HepG2 (cell line): ENCODE results near the gene ZDHHC6. TPM values are rescaled to one million over a fixed set of nuclear protein-coding genes. Genes with fewer than 3 reads are reported as not detected.

Experiments used
- ATAC-seq: fragments of 200-7000 bp; cut with Tn5 transposase; 3 replicates; pipeline ENCODE4 v1.9.1; 2020; ENCODE audit warnings: mild to moderate bottlenecking, moderate library complexity
- BruUV-seq: library from RNA; stranded (reverse); fragments of 400-500 nt; replicated peaks from 2 replicates; lab custom pipeline; 2021; lab: Mats Ljungman, UMichigan
- CTCF ChIA-PET: fragments of 300-600 bp; formaldehyde crosslinking; extraction: SDS; loops from one replicate; lab custom pipeline; 2021; ENCODE audit warnings: low total read pairs, inconsistent platforms, low intra/inter-chr PET ratio; lab: Yijun Ruan, JAX
- POLR2A ChIA-PET: fragments of 350-600 bp; sonication (Branson Sonifier 250); formaldehyde crosslinking; loops from one replicate; lab custom pipeline; 2020; ENCODE audit warnings: antibody characterized with exemption, inconsistent platforms; lab: Yijun Ruan, JAX
- DNase-seq: peaks from one replicate; pipeline ENCODE4 v3.0.0-alpha.2; 2015; ENCODE audit warnings: low spot score
- FAIRE-seq: peaks from 3 replicates; lab custom pipeline; 2011; peaks lifted over from hg19 to GRCh38; lab: Jason Lieb, UNC
- H2AFZ ChIP-seq: one replicate; pipeline ENCODE4 v1.6.1; 2011; ENCODE audit warnings: low read length, inconsistent platforms
- H3K27ac ChIP-seq: fragments of 300-600 bp; 3 replicates; pipeline ENCODE4 v1.8.0; 2011; ENCODE audit warnings: mixed run types, mild to moderate bottlenecking, mixed read lengths, low read length, inconsistent platforms; ENCODE audit not compliant: insufficient read depth; ENCODE audit errors: extremely low read length
- H3K27me3 ChIP-seq, 2 experiments: fragments of 200-600 bp in 1 of 2; 2 replicates in 1 of 2; 3 replicates in 1 of 2; pipeline versions ENCODE4 v1.6.0 to v1.8.0; 2011; ENCODE audit warnings: low read length in 2 of 2, mild to moderate bottlenecking in 2 of 2, moderate library complexity in 2 of 2, inconsistent platforms in 1 of 2; ENCODE audit not compliant: insufficient read depth in 2 of 2, control insufficient read depth in 1 of 2
- H3K36me3 ChIP-seq, 2 experiments: fragments of 200-600 bp in 1 of 2; replicated peaks in 1 of 2; 2 replicates in 1 of 2; 3 replicates in 1 of 2; pipeline versions ENCODE4 v1.5.1 to v1.8.0; 2011; ENCODE audit warnings: low read length in 2 of 2, inconsistent platforms in 1 of 2; ENCODE audit not compliant: insufficient read depth in 2 of 2, control insufficient read depth in 1 of 2
- H3K4me1 ChIP-seq: 2 replicates; pipeline ENCODE4 v1.5.1; 2012; ENCODE audit warnings: low read length, inconsistent platforms; ENCODE audit not compliant: insufficient read depth
- H3K4me2 ChIP-seq: 2 replicates; pipeline ENCODE4 v1.6.0; 2011; ENCODE audit warnings: low read depth, low read length, inconsistent platforms
- H3K4me3 ChIP-seq, 3 experiments: fragments of 200-600 bp in 1 of 3; sonication (generic), shearing (Covaris generic) in 1 of 3; replicated peaks in 1 of 3; 2 replicates each; pipeline ENCODE4 v1.5.1; 2011 to 2016; ENCODE audit warnings: low read length in 3 of 3, inconsistent platforms in 2 of 3, low read depth in 2 of 3, mild to moderate bottlenecking in 2 of 3, control low read depth in 1 of 3, mixed read lengths in 1 of 3; ENCODE audit not compliant: insufficient read depth in 1 of 3
- H3K79me2 ChIP-seq: one replicate; pipeline ENCODE4 v1.6.1; 2011; ENCODE audit warnings: low read length, inconsistent platforms; ENCODE audit not compliant: insufficient read depth
- H3K9ac ChIP-seq: 2 replicates; pipeline ENCODE4 v1.6.0; 2011; ENCODE audit warnings: mild to moderate bottlenecking, low read depth, low read length, inconsistent platforms; ENCODE audit not compliant: insufficient read depth
- H3K9me3 ChIP-seq: 2 replicates; pipeline ENCODE4 v1.5.1; 2012; ENCODE audit warnings: mild to moderate bottlenecking, low read length
- H4K20me1 ChIP-seq: 2 replicates; pipeline ENCODE4 v1.6.0; 2011; ENCODE audit warnings: inconsistent platforms, mild to moderate bottlenecking, low read length, moderate library complexity; ENCODE audit not compliant: insufficient read depth
- MED1 ChIP-seq: sonication (generic); formaldehyde crosslinking; IDR thresholded peaks from 2 replicates; pipeline ENCODE4 v1.4.0; 2020; ENCODE audit warnings: missing genetic modification reagents
- ZMYM3 ChIP-seq: sonication (generic); formaldehyde crosslinking; IDR thresholded peaks from 2 replicates; pipeline ENCODE4 v1.5.1; 2020; ENCODE audit warnings: mild to moderate bottlenecking, missing genetic modification reagents
- ZNF558 ChIP-seq: sonication (generic); formaldehyde crosslinking; IDR thresholded peaks from 2 replicates; pipeline ENCODE4 v1.9.0; 2022; ENCODE audit warnings: mild to moderate bottlenecking, missing genetic modification reagents, borderline replicate concordance
- ZNF589 ChIP-seq: sonication (generic); formaldehyde crosslinking; conservative IDR thresholded peaks from 2 replicates; pipeline ENCODE4 v1.8.0; 2022; ENCODE audit warnings: mild to moderate bottlenecking, moderate library complexity, missing genetic modification reagents
- WGBS: methylation state at CpG from one replicate; pipeline ENCODE4 v1.1.6; 2017; ENCODE audit warnings: low lambda C conversion rate; 5-methylcytosine and 5-hydroxymethylcytosine counted together
- in situ Hi-C: cut with HindIII; loops from 2 replicates; pipeline ENCODE4 v1.10.0; 2017; ENCODE audit warnings: low pct_unique_long_range_greater_than_20kb; ENCODE audit not compliant: extremely low pct_ligation_motif_present
- intact Hi-C: fragments of 100-400 bp; cut with micrococcal nuclease; formaldehyde crosslinking; loops from one replicate; pipeline ENCODE4 v1.10.0; 2022; ENCODE audit not compliant: unreplicated experiment
- polyA plus RNA-seq, 8 experiments: library from polyadenylated mRNA; depleted of rRNA in 3 of 8; stranded (reverse) in 7 of 8; unstranded in 1 of 8; fragments of >200 nt; fragmentation: Illumina TruSeq in 4 of 8; extraction: Trizol in 4 of 8; gene quantifications; 2 replicates each; pipeline versions ENCODE4 v1.2.1 to v1.2.3, GENCODE V29; 2011 to 2016; ENCODE audit warnings: low read depth in 4 of 8, missing spikeins in 1 of 8, mixed read lengths in 1 of 8; ENCODE audit not compliant: insufficient read depth in 1 of 8
- total RNA-seq, 5 experiments: library from RNA; depleted of rRNA; stranded (reverse); fragments of >200 nt; fragmentation: Illumina TruSeq; extraction: Trizol; gene quantifications; 2 replicates each; pipeline ENCODE4 v1.2.3, GENCODE V29; 2016; ENCODE audit warnings: low read depth in 1 of 5
- TF ChIP-seq, protein P1 (sequence below): sonication (generic); formaldehyde crosslinking; IDR thresholded peaks from 2 replicates; pipeline ENCODE4 v1.9.0; 2021; ENCODE audit warnings: missing genetic modification reagents, borderline replicate concordance

ZDHHC6 gene
- total and polyA plus RNA-seq, 2 of the 13 experiments (the other 11 are each of a cell fraction or from before 2014, with no cell fraction given) = 20.9 to 49.4 TPM

DNA sequence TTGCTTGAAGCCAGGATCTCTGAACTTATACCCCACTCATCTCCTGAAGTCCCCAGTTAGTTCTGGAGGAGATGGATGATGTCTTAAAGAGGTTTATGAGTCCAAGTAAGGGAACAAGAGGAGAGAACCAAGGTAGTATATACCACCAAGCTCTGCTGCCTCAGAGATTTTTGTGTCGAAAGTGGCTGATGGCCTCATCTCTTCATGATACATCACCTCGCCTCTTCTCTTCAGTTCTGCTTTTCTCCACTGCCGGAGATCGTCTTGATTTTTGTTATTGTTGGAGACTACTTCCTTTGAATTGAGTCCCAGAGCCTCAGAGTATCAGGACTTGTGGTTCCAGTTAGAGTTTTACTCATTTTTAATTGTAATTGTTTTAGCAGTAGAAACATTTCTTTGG is 2.2 kb upstream of the ZDHHC6 start:
- H4K20me1 ChIP-seq = no peaks in the 10 kb centered on the region
- FAIRE-seq = no peak
- DNase-seq = no peak
- H3K4me2 ChIP-seq = 0 out of 2 replicates have a peak overlapping the region, but pooled peaks have one; percentile 78
- no peak overlapping the region for H3K4me3 ChIP-seq
- ATAC-seq = no peak
- 0 out of 5 replicates have a peak, but pooled peaks cover 0 to 8% of the 10 kb centered on the region in 2 experiments for H3K36me3 ChIP-seq
- peaks cover 55% of the 10 kb centered on the region for H3K79me2 ChIP-seq
- H3K27me3 ChIP-seq = no peaks in the 10 kb centered on the region; a peak in 1 of 5 replicates
- H3K9me3 ChIP-seq = no peaks in the 10 kb centered on the region
- POLR2A ChIA-PET = no interaction called here
- WGBS = 97% methylated on average over 4 of the region's 4 CpGs
- no peak overlapping the region for H3K27ac ChIP-seq
- no peak overlapping the region for H2AFZ ChIP-seq
- CTCF ChIA-PET = no interaction called here
- H3K9ac ChIP-seq = no peak overlapping the region
- intact Hi-C loops (no loop called here), in situ Hi-C loops (loop anchor here (25.0 kb wide), 2 partner anchors 112 to 312 kb away; no protein-coding TSS in a partner anchor)
- TF ChIP-seq ZMYM3 (CRISPR knock-in tag) = no peak
- no TSS peak for BruUV-seq
- peaks cover 32% of the 10 kb centered on the region for H3K4me1 ChIP-seq

DNA sequence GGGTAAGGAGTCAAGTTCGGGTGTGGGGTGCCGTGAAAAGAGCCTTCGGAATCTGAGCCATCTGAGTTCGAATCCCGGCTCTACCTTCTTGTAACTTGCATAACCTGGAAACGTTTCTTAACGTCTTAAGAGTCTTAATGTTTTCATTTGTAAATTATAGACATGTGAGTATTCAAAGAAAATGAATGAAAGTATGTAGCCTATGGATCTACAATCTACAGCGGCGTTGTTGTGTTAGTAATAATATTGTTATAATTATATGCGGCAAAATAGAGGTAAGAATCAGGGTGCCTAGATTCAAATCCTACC is 860 bp upstream of the ZDHHC6 start:
- H2AFZ ChIP-seq = no peak overlapping the region
- peak overlapping the region; percentile 92 to 96 (median 96) for H3K4me3 ChIP-seq
- TF ChIP-seq MED1 (CRISPR knock-in tag) (0 out of 2 replicates have a peak, but pooled peaks have one; percentile 17), ZNF558 (CRISPR knock-in tag) (0 out of 2 replicates have a peak, but pooled peaks have one; percentile 6), ZNF589 (CRISPR knock-in tag) (0 out of 2 replicates have a peak, but pooled peaks have one; percentile 12)
- TF ChIP-seq, protein P1, sequence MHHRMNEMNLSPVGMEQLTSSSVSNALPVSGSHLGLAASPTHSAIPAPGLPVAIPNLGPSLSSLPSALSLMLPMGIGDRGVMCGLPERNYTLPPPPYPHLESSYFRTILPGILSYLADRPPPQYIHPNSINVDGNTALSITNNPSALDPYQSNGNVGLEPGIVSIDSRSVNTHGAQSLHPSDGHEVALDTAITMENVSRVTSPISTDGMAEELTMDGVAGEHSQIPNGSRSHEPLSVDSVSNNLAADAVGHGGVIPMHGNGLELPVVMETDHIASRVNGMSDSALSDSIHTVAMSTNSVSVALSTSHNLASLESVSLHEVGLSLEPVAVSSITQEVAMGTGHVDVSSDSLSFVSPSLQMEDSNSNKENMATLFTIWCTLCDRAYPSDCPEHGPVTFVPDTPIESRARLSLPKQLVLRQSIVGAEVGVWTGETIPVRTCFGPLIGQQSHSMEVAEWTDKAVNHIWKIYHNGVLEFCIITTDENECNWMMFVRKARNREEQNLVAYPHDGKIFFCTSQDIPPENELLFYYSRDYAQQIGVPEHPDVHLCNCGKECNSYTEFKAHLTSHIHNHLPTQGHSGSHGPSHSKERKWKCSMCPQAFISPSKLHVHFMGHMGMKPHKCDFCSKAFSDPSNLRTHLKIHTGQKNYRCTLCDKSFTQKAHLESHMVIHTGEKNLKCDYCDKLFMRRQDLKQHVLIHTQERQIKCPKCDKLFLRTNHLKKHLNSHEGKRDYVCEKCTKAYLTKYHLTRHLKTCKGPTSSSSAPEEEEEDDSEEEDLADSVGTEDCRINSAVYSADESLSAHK = no peak
- TF ChIP-seq, all 625 proteins: peak for 3
- no peaks in the 10 kb centered on the region for H3K9me3 ChIP-seq
- DNase-seq = no peak
- in situ Hi-C loops = loop anchor here (25.0 kb wide), 2 partner anchors 110 to 310 kb away; no protein-coding TSS in a partner anchor
- intact Hi-C loops = no loop called here
- POLR2A ChIA-PET = interaction anchor here (0.7 to 0.9 kb wide), 3 partner anchors 24 to 83 kb away, joined by 3 to 4 read pairs (median 3); no protein-coding TSS in a partner anchor
- CTCF ChIA-PET = no interaction called here
- H3K27ac ChIP-seq = peak overlapping the region; percentile 94
- ATAC-seq = no peak
- peak overlapping the region; percentile 78 for H3K4me2 ChIP-seq
- H3K79me2 ChIP-seq = peaks cover 55% of the 10 kb centered on the region
- H3K4me1 ChIP-seq = peaks cover 32% of the 10 kb centered on the region
- WGBS = under 1% methylated on average over 10 of the region's 10 CpGs
- no peaks in the 10 kb centered on the region for H4K20me1 ChIP-seq
- H3K36me3 ChIP-seq = peaks cover 0 to 8% of the 10 kb centered on the region in 2 experiments; a peak in 1 of 5 replicates
- peak overlapping the region; percentile 96 for H3K9ac ChIP-seq
- H3K27me3 ChIP-seq = no peaks in the 10 kb centered on the region; a peak in 1 of 5 replicates
- no peak for FAIRE-seq
- BruUV-seq = TSS peak; percentile 65
